ENCODE measurements around the gene ATP13A5.

The ATP13A5 gene

GRCh38 chr3:193378706-193379105, at the start of gene ATP13A5:
Gene ATP13A5 (minus strand): TSS chr3:193378753. CDS start chr3:193378725, 28 bp downstream.
- H3K4me3 ChIP-seq (ENCODE audit: low read length) = no peak within 1 kb of the TSS
- TF ChIP-seq CTCF (conservative IDR thresholded peaks at IDR 0.05; ENCODE audit: low read depth, low read length) = no peak
- no peak for DNase-seq (ENCODE audit: low read depth)

- no peak for DNase-seq (ENCODE audit: low read depth)
- no peak overlapping the region for H3K4me3 ChIP-seq (ENCODE audit: low read length)
- no peak for TF ChIP-seq CTCF (conservative IDR thresholded peaks at IDR 0.05; ENCODE audit: low read depth, low read length)
Observed at GRCh38 chr3:193418576-193419373, 40.2 kb upstream of the ATP13A5 start.

GRCh38 chr3:193416629-193417028, 38.1 kb upstream of the ATP13A5 start:
- TF ChIP-seq CTCF (conservative IDR thresholded peaks at IDR 0.05; ENCODE audit: low read depth, low read length) = no peak
- no peak for DNase-seq (ENCODE audit: low read depth)
- no peak overlapping the region for H3K4me3 ChIP-seq (ENCODE audit: low read length)

- TF ChIP-seq CTCF (conservative IDR thresholded peaks at IDR 0.05; ENCODE audit: low read depth, low read length) = no peak
- no peak overlapping the region for H3K4me3 ChIP-seq (ENCODE audit: low read length)
- DNase-seq (ENCODE audit: low read depth) = no peak
Observed at GRCh38 chr3:193407688-193408087, 29.1 kb upstream of the ATP13A5 start.

- no peak for DNase-seq (ENCODE audit: low read depth)
- TF ChIP-seq CTCF (conservative IDR thresholded peaks at IDR 0.05; ENCODE audit: low read depth, low read length) = no peak
Observed at GRCh38 chr3:193407112-193407511, 28.6 kb upstream of the ATP13A5 start.

GRCh38 chr3:193403307-193403706, 24.8 kb upstream of the ATP13A5 start:
- TF ChIP-seq CTCF (conservative IDR thresholded peaks at IDR 0.05; ENCODE audit: low read depth, low read length) = no peak
- no peak for DNase-seq (ENCODE audit: low read depth)

More at GRCh38 chr3:193407112-193407511, 28.6 kb upstream of the ATP13A5 start:
- H3K4me3 ChIP-seq (ENCODE audit: low read length) = no peak overlapping the region

GRCh38 chr3:193400304-193400703, 21.8 kb upstream of the ATP13A5 start:
- no peak for TF ChIP-seq CTCF (conservative IDR thresholded peaks at IDR 0.05; ENCODE audit: low read depth, low read length)
- H3K4me3 ChIP-seq (ENCODE audit: low read length) = no peak overlapping the region
- no peak for DNase-seq (ENCODE audit: low read depth)

More at GRCh38 chr3:193403307-193403706, 24.8 kb upstream of the ATP13A5 start:
- H3K4me3 ChIP-seq (ENCODE audit: low read length) = no peak overlapping the region

Measured in retinal pigment epithelial cell (primary cell).